ENCODE data around the gene CYP3A4. TPM values are rescaled to one million over a fixed set of nuclear protein-coding genes. Genes with fewer than 3 reads are reported as not detected.

CYP3A4 gene
- total and polyA plus RNA-seq, 9 of the 15 experiments (the other 6 are each of a cell fraction or from before 2014, with no cell fraction given) = 0.07 to 0.08 TPM; not detected in 7

GRCh38 chr7:99825452-99825851, 41.5 kb upstream of the CYP3A4 start:
- Histone ChIP-seq H3K4me3 (no peak overlapping the region), H4K20me1 (replicated peaks; ENCODE audit: control insufficient read depth, insufficient read depth, low read length) (no peaks in the 10 kb centered on the region), H3K79me2 (ENCODE audit: control insufficient read depth, insufficient read depth, low read length) (no peaks in the 10 kb centered on the region), H3K9me3 (replicated peaks; ENCODE audit: control insufficient read depth, insufficient read depth, low read depth, low read length) (no peaks in the 10 kb centered on the region), H2AFZ (ENCODE audit: low read depth, low read length) (0 out of 2 replicates have a peak overlapping the region, but pooled peaks have one; percentile 34), H3K36me3 (ENCODE audit: control insufficient read depth, insufficient read depth, low read length) (no peaks in the 10 kb centered on the region), H3K4me2 (ENCODE audit: insufficient read depth, low read length) (no peak overlapping the region), H3K4me1 (replicated peaks in 1 of 2; ENCODE audit: control insufficient read depth in 2 of 2, insufficient read depth in 2 of 2, low read length in 2 of 2) (peaks cover 4 to 16% of the 10 kb centered on the region in 2 experiments; a peak in 4 of 5 replicates), H3K9me1 (ENCODE audit: control insufficient read depth, insufficient read depth, low read length) (no peaks in the 10 kb centered on the region), H3K27me3 (ENCODE audit: control insufficient read depth in 2 of 2, insufficient read depth in 2 of 2, low read length in 2 of 2) (no peaks in the 10 kb centered on the region), H3K9ac (ENCODE audit: insufficient read depth in 1 of 2, low read depth in 2 of 2, low read length in 2 of 2) (no peak overlapping the region), H3K27ac (ENCODE audit: extremely low read depth, low read depth, low read length) (no peak overlapping the region)
- POLR2A ChIA-PET = no interaction called here
- WGBS (ENCODE audit: insufficient coverage, low coverage, missing lambda C conversion rate) = 89% methylated on average over 1 of the region's 1 CpG
- TF ChIP-seq MCM2 (IDR thresholded peaks at IDR 0.05; ENCODE audit: low read depth) = no peak
- intact Hi-C loops (cut with micrococcal nuclease) = no loop called here
- DNase-seq (ENCODE audit: extremely low read depth in 1 of 4, low spot score in 3 of 4) (no peak), FAIRE-seq (peak; percentile 73), ATAC-seq (no peak)
- CTCF ChIA-PET (ENCODE audit: low intra/inter-chr PET ratio) = no interaction called here
- in situ Hi-C loops (cut with MboI) = no loop called here
- no TSS peak for BruUV-seq (replicated peaks)

GRCh38 chr7:99824091-99824490, 40.1 kb upstream of the CYP3A4 start:
- no peak for ATAC-seq
- WGBS (ENCODE audit: insufficient coverage, low coverage, missing lambda C conversion rate) = 70% methylated on average over 3 of the region's 3 CpGs
- in situ Hi-C loops (cut with MboI) (no loop called here), intact Hi-C loops (cut with micrococcal nuclease) (no loop called here)
- 0 out of 4 replicates have a peak overlapping the region, but pooled peaks of 1 of the 2 experiments have one; percentile 8 for H3K9ac ChIP-seq (ENCODE audit: insufficient read depth in 1 of 2, low read depth in 2 of 2, low read length in 2 of 2)
- peaks cover 4 to 12% of the 10 kb centered on the region in 2 experiments; a peak in 4 of 5 replicates for H3K4me1 ChIP-seq (replicated peaks in 1 of 2; ENCODE audit: control insufficient read depth in 2 of 2, insufficient read depth in 2 of 2, low read length in 2 of 2)
- ChIA-PET CTCF (ENCODE audit: low intra/inter-chr PET ratio) (no interaction called here), POLR2A (interaction anchor here (0.6 to 2.0 kb wide), 3 partner anchors 9 to 208 kb away, joined by 3 to 10 read pairs (median 4); partner anchors contain the start of gene ZSCAN25)
- no peaks in the 10 kb centered on the region for H4K20me1 ChIP-seq (replicated peaks; ENCODE audit: control insufficient read depth, insufficient read depth, low read length)
- no peak overlapping the region for H3K4me2 ChIP-seq (ENCODE audit: insufficient read depth, low read length)
- no peaks in the 10 kb centered on the region for H3K36me3 ChIP-seq (ENCODE audit: control insufficient read depth, insufficient read depth, low read length)
- H3K27ac ChIP-seq (ENCODE audit: extremely low read depth, low read depth, low read length) = no peak overlapping the region
- H3K79me2 ChIP-seq (ENCODE audit: control insufficient read depth, insufficient read depth, low read length) = no peaks in the 10 kb centered on the region
- H3K9me1 ChIP-seq (ENCODE audit: control insufficient read depth, insufficient read depth, low read length) = no peaks in the 10 kb centered on the region
- H3K9me3 ChIP-seq (replicated peaks; ENCODE audit: control insufficient read depth, insufficient read depth, low read depth, low read length) = no peaks in the 10 kb centered on the region
- no peaks in the 10 kb centered on the region for H3K27me3 ChIP-seq (ENCODE audit: control insufficient read depth in 2 of 2, insufficient read depth in 2 of 2, low read length in 2 of 2)
- no peak overlapping the region for H2AFZ ChIP-seq (ENCODE audit: low read depth, low read length)
- H3K4me3 ChIP-seq = no peak overlapping the region
- DNase-seq (ENCODE audit: extremely low read depth in 1 of 4, low spot score in 3 of 4) = no peak
- no TSS peak for BruUV-seq (replicated peaks)
- FAIRE-seq = no peak
- TF ChIP-seq GATAD2B (IDR thresholded peaks at IDR 0.05; ENCODE audit: borderline replicate concordance) (no peak), L3MBTL2 (IDR thresholded peaks at IDR 0.05) (no peak), DACH1 (IDR thresholded peaks at IDR 0.05; ENCODE audit: partially characterized antibody) (no peak), ZC3H8 (IDR thresholded peaks at IDR 0.05) (no peak), CBFA2T2 (conservative IDR thresholded peaks at IDR 0.05) (no peak), CEBPG (CRISPR knock-in tag; IDR thresholded peaks at IDR 0.05) (no peak), CEBPG (tag; conservative IDR thresholded peaks at IDR 0.05 in 1 of 2, IDR thresholded peaks at IDR 0.05 in 1 of 2) (no peak), SMARCC2 (IDR thresholded peaks at IDR 0.05; ENCODE audit: low read depth) (no peak), SRSF1 (IDR thresholded peaks at IDR 0.05; ENCODE audit: low read depth, low read length) (no peak), NFIX (CRISPR knock-in tag; IDR thresholded peaks at IDR 0.05; ENCODE audit: low read depth) (no peak), RBM15 (IDR thresholded peaks at IDR 0.05; ENCODE audit: insufficient read depth, low read length) (no peak)

Data from K562 (cell line).